Measurements from ENCODE around the gene PTPRM.

The PTPRM gene

DNA sequence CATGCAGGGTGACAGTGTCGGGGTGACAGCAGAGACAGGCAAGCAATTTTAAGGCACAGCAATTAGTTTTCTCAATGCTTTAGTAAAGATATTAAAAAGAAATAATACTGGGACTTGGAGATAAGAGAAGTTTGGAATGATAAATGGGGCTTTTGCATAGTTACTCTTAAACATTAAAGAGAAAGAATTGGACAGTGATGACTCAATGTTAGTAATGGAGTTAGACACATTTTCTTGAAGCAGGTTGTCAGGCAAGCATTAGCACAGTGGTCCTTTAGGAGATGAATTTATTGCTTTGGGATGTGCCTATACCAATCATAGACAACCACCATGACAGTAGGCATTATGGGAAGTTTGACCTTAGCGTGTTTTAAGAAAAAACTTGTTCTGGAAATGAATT is 813.8 kb downstream of the PTPRM start:
- Histone ChIP-seq H3K27me3 (ENCODE audit: control insufficient read depth in 1 of 2, insufficient read depth in 1 of 2, low read length in 2 of 2) (no peaks in the 10 kb centered on the region), H2BK5ac (ENCODE audit: low read depth, low read length, poor library complexity, severe bottlenecking) (no peak overlapping the region), H3K4me3 (ENCODE audit: insufficient read depth in 1 of 2, low read depth in 1 of 2, low read length in 2 of 2) (no peak overlapping the region), H4K91ac (ENCODE audit: low read length) (no peak overlapping the region), H2BK120ac (ENCODE audit: low read depth, low read length) (no peak overlapping the region), H3K4me2 (ENCODE audit: low read length, poor library complexity, severe bottlenecking) (no peak overlapping the region), H3K14ac (ENCODE audit: low read length in 2 of 2) (no peak overlapping the region), H4K8ac (ENCODE audit: low read length) (no peak overlapping the region), H2AFZ (ENCODE audit: low read depth, low read length) (no peak overlapping the region), H2BK12ac (ENCODE audit: low read length in 2 of 2) (no peak overlapping the region), H3K18ac (ENCODE audit: low read depth in 1 of 2, low read length in 2 of 2) (no peak overlapping the region), H3K23ac (ENCODE audit: low read length in 2 of 2) (no peak overlapping the region), H2BK15ac (ENCODE audit: low read depth, poor library complexity, severe bottlenecking) (no peak overlapping the region), H3K9ac (ENCODE audit: low read length) (no peak overlapping the region), H2AK5ac (ENCODE audit: low read length, severe bottlenecking) (no peak overlapping the region), H3K9me3 (ENCODE audit: control insufficient read depth, low read length) (no peaks in the 10 kb centered on the region), H3K36me3 (ENCODE audit: control insufficient read depth in 1 of 2, insufficient read depth in 2 of 2, low read depth in 1 of 2, low read length in 2 of 2) (peaks cover 49 to 68% of the 10 kb centered on the region in 2 experiments), H3K27ac (ENCODE audit: low read length, poor library complexity, severe bottlenecking) (no peak overlapping the region), H3K4ac (ENCODE audit: low read depth in 1 of 2, low read length in 2 of 2) (no peak overlapping the region), H3K4me1 (ENCODE audit: control insufficient read depth, insufficient read depth, low read depth, low read length) (peaks cover 3% of the 10 kb centered on the region), H3K79me1 (replicated peaks; ENCODE audit: low read length, poor library complexity, severe bottlenecking) (peaks cover 1% of the 10 kb centered on the region)
- DNase-seq, result no peak
- 100% methylated on average over 1 of the region's 2 CpGs for WGBS

- Histone ChIP-seq H3K27me3 (ENCODE audit: control insufficient read depth in 1 of 2, insufficient read depth in 1 of 2, low read length in 2 of 2) (no peaks in the 10 kb centered on the region), H2AK5ac (ENCODE audit: low read length, severe bottlenecking) (no peak overlapping the region), H3K4ac (ENCODE audit: low read depth in 1 of 2, low read length in 2 of 2) (no peak overlapping the region), H2BK15ac (ENCODE audit: low read depth, poor library complexity, severe bottlenecking) (no peak overlapping the region), H4K8ac (ENCODE audit: low read length) (no peak overlapping the region), H3K4me3 (ENCODE audit: insufficient read depth in 1 of 2, low read depth in 1 of 2, low read length in 2 of 2) (no peak overlapping the region), H2BK5ac (ENCODE audit: low read depth, low read length, poor library complexity, severe bottlenecking) (no peak overlapping the region), H4K91ac (ENCODE audit: low read length) (no peak overlapping the region), H3K79me1 (replicated peaks; ENCODE audit: low read length, poor library complexity, severe bottlenecking) (no peaks in the 10 kb centered on the region), H2BK120ac (ENCODE audit: low read depth, low read length) (no peak overlapping the region), H2AFZ (ENCODE audit: low read depth, low read length) (no peak overlapping the region), H2BK12ac (ENCODE audit: low read length in 2 of 2) (no peak overlapping the region), H3K9me3 (ENCODE audit: control insufficient read depth, low read length) (no peaks in the 10 kb centered on the region), H3K27ac (ENCODE audit: low read length, poor library complexity, severe bottlenecking) (no peak overlapping the region), H3K36me3 (ENCODE audit: control insufficient read depth in 1 of 2, insufficient read depth in 2 of 2, low read depth in 1 of 2, low read length in 2 of 2) (peaks cover 49 to 75% of the 10 kb centered on the region in 2 experiments), H3K9ac (ENCODE audit: low read length) (no peak overlapping the region), H3K4me1 (ENCODE audit: control insufficient read depth, insufficient read depth, low read depth, low read length) (peaks cover 3% of the 10 kb centered on the region), H3K23ac (ENCODE audit: low read length in 2 of 2) (no peak overlapping the region), H3K4me2 (ENCODE audit: low read length, poor library complexity, severe bottlenecking) (no peak overlapping the region), H3K14ac (ENCODE audit: low read length in 2 of 2) (no peak overlapping the region), H3K18ac (ENCODE audit: low read depth in 1 of 2, low read length in 2 of 2) (no peak overlapping the region)
- no peak for DNase-seq
- WGBS, result 95% methylated on average over 7 of the region's 9 CpGs
Observed at GRCh38 chr18:8381821-8382459, 814.8 kb downstream of the PTPRM start.

GRCh38 chr18:8385400-8385799 is 818.3 kb downstream of the PTPRM start:
- peaks cover 48 to 75% of the 10 kb centered on the region in 2 experiments for H3K36me3 ChIP-seq (ENCODE audit: control insufficient read depth in 1 of 2, insufficient read depth in 2 of 2, low read depth in 1 of 2, low read length in 2 of 2)
- H3K9ac ChIP-seq (ENCODE audit: low read length), result no peak overlapping the region
- H3K27ac ChIP-seq (ENCODE audit: low read length, poor library complexity, severe bottlenecking), result no peak overlapping the region
- H3K14ac ChIP-seq (ENCODE audit: low read length in 2 of 2), result peak overlapping the region in 1 of 2 experiments; percentile 33
- no peak overlapping the region for H3K18ac ChIP-seq (ENCODE audit: low read depth in 1 of 2, low read length in 2 of 2)
- H3K27me3 ChIP-seq (ENCODE audit: control insufficient read depth in 1 of 2, insufficient read depth in 1 of 2, low read length in 2 of 2), result no peaks in the 10 kb centered on the region
- no peak overlapping the region for H2BK15ac ChIP-seq (ENCODE audit: low read depth, poor library complexity, severe bottlenecking)
- no peak overlapping the region for H4K8ac ChIP-seq (ENCODE audit: low read length)
- H3K79me1 ChIP-seq (replicated peaks; ENCODE audit: low read length, poor library complexity, severe bottlenecking), result no peaks in the 10 kb centered on the region
- H2BK5ac ChIP-seq (ENCODE audit: low read depth, low read length, poor library complexity, severe bottlenecking), result no peak overlapping the region
- H2BK12ac ChIP-seq (ENCODE audit: low read length in 2 of 2), result no peak overlapping the region
- no peak overlapping the region for H3K4me2 ChIP-seq (ENCODE audit: low read length, poor library complexity, severe bottlenecking)
- H2AK5ac ChIP-seq (ENCODE audit: low read length, severe bottlenecking), result no peak overlapping the region
- no peak for DNase-seq
- no peak overlapping the region for H3K4ac ChIP-seq (ENCODE audit: low read depth in 1 of 2, low read length in 2 of 2)
- H2BK120ac ChIP-seq (ENCODE audit: low read depth, low read length), result no peak overlapping the region
- no peak overlapping the region for H3K4me3 ChIP-seq (ENCODE audit: insufficient read depth in 1 of 2, low read depth in 1 of 2, low read length in 2 of 2)
- no peaks in the 10 kb centered on the region for H3K9me3 ChIP-seq (ENCODE audit: control insufficient read depth, low read length)
- no peak overlapping the region for H3K23ac ChIP-seq (ENCODE audit: low read length in 2 of 2)
- H4K91ac ChIP-seq (ENCODE audit: low read length), result no peak overlapping the region
- H3K4me1 ChIP-seq (ENCODE audit: control insufficient read depth, insufficient read depth, low read depth, low read length), result peaks cover 3% of the 10 kb centered on the region
- H2AFZ ChIP-seq (ENCODE audit: low read depth, low read length), result no peak overlapping the region
- 98% methylated on average over 4 of the region's 4 CpGs for WGBS

- 84% methylated on average over 10 of the region's 13 CpGs for WGBS
Observed at GRCh38 chr18:8386669-8387380, 819.7 kb downstream of the PTPRM start.

More at GRCh38 chr18:8386669-8387380, 819.7 kb downstream of the PTPRM start:
- H3K36me3 ChIP-seq (ENCODE audit: control insufficient read depth in 1 of 2, insufficient read depth in 2 of 2, low read depth in 1 of 2, low read length in 2 of 2), result peaks cover 46 to 81% of the 10 kb centered on the region in 2 experiments
- no peak overlapping the region for H4K8ac ChIP-seq (ENCODE audit: low read length)
- no peak overlapping the region for H3K23ac ChIP-seq (ENCODE audit: low read length in 2 of 2)
- no peak overlapping the region for H2BK120ac ChIP-seq (ENCODE audit: low read depth, low read length)
- no peak overlapping the region for H2AK5ac ChIP-seq (ENCODE audit: low read length, severe bottlenecking)
- no peak overlapping the region for H3K4ac ChIP-seq (ENCODE audit: low read depth in 1 of 2, low read length in 2 of 2)
- no peak overlapping the region for H3K27ac ChIP-seq (ENCODE audit: low read length, poor library complexity, severe bottlenecking)
- H3K9ac ChIP-seq (ENCODE audit: low read length), result no peak overlapping the region
- no peaks in the 10 kb centered on the region for H3K4me1 ChIP-seq (ENCODE audit: control insufficient read depth, insufficient read depth, low read depth, low read length)
- H3K18ac ChIP-seq (ENCODE audit: low read depth in 1 of 2, low read length in 2 of 2), result no peak overlapping the region
- no peak overlapping the region for H2BK15ac ChIP-seq (ENCODE audit: low read depth, poor library complexity, severe bottlenecking)
- no peak overlapping the region for H2BK5ac ChIP-seq (ENCODE audit: low read depth, low read length, poor library complexity, severe bottlenecking)
- H3K4me3 ChIP-seq (ENCODE audit: insufficient read depth in 1 of 2, low read depth in 1 of 2, low read length in 2 of 2), result no peak overlapping the region
- H3K27me3 ChIP-seq (ENCODE audit: control insufficient read depth in 1 of 2, insufficient read depth in 1 of 2, low read length in 2 of 2), result no peaks in the 10 kb centered on the region
- H3K9me3 ChIP-seq (ENCODE audit: control insufficient read depth, low read length), result no peaks in the 10 kb centered on the region
- no peak overlapping the region for H3K14ac ChIP-seq (ENCODE audit: low read length in 2 of 2)
- H2BK12ac ChIP-seq (ENCODE audit: low read length in 2 of 2), result no peak overlapping the region
- H2AFZ ChIP-seq (ENCODE audit: low read depth, low read length), result no peak overlapping the region
- no peak for DNase-seq
- no peak overlapping the region for H4K91ac ChIP-seq (ENCODE audit: low read length)
- no peaks in the 10 kb centered on the region for H3K79me1 ChIP-seq (replicated peaks; ENCODE audit: low read length, poor library complexity, severe bottlenecking)
- H3K4me2 ChIP-seq (ENCODE audit: low read length, poor library complexity, severe bottlenecking), result no peak overlapping the region

Data from mesenchymal stem cell (in vitro differentiated cells and primary cell).